Stimulated activated CD4-positive, alpha-beta T cell treated with anti-CD3 and anti-CD28 coated beads, Interleukin-4, amount 100 ng/mL, for 24 hours (primary cell): Measurements from ENCODE around the gene LRRN2.
"Not testable (repeated sequence)": the region's sequence is repeated elsewhere in the genome, so short reads cannot be mapped to it uniquely, and the experiment has no call there.

Source experiments
- DNase-seq: peaks from one replicate; pipeline ENCODE4 v3.0.0-alpha.2; 2020

The LRRN2 gene

DNA sequence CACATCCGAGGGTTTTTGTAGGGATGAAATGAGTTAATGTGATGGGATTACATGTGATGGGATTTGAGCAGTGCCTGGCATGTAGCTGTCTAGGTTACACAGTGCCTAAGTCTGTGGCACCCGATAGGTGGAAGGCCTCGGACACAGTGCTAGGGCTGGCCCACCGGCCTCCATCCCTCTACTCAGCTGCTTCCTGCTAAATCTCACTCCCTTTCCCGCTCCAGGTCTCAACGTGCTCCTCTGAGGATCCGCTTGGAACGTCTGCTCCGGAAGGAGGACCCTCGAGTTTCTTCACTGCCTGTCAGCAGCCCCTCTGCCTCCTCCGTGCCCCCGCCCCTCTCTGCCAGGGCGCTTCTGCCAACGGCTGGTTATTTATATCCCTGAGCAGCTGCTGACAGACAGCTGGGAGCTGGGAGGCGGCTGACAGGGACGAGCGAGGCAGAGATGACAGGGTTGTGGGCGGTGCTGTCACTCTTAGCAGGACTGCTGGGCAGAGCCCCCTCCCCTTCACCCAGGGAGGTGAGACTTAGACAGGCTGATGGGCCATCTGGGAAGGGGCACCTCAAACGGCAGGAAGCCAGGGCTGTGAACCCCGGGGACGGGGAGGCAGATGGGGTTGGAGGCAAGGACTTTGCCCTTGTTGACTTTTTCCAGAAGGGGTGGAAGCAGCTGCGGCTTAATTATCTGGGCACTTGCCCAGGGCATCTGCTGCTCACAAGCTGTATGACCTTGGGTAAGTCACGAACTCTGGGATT lies 26.6 kb upstream of the LRRN2 start:
- no peak for DNase-seq

DNA sequence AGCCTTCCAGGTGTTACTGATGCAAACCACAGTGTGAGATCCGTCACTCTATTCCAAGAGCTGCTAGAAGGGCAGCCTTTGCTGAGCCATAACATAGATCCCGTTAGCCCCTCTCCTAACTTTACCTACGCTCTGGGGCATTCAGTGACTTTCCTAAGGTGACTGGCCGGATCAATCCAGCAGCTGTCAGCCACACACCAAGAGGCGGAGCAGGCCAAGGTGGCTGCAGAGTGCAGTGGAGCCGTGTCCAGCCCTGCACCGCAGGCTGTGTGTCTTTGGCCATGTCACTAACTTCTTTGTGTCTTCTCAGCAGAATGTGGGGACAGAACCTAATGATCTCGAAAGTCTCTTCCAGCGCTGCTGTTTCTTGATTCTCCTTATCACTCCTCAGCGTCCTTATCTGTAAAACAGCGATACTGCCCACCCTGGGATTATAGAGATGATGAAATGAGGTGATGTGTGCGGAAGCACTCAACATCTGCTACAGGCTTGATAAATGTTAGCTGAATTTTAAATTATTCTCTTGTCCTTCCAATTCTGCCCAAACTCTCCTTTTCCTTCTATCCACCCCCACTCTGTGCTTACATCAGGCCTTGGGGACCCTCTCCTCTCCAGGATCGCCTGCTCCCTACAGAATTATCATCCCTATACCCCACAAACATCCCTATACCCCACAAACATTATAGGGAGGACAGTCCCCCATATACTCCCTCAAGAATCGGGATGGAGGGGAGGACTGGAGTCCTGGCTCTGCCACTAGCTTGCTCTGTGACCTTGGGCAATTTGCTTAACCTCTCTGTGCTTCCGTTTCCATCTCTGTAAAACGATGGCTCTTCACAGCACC lies 25.8 kb upstream of the LRRN2 start:
- no peak for DNase-seq

DNA sequence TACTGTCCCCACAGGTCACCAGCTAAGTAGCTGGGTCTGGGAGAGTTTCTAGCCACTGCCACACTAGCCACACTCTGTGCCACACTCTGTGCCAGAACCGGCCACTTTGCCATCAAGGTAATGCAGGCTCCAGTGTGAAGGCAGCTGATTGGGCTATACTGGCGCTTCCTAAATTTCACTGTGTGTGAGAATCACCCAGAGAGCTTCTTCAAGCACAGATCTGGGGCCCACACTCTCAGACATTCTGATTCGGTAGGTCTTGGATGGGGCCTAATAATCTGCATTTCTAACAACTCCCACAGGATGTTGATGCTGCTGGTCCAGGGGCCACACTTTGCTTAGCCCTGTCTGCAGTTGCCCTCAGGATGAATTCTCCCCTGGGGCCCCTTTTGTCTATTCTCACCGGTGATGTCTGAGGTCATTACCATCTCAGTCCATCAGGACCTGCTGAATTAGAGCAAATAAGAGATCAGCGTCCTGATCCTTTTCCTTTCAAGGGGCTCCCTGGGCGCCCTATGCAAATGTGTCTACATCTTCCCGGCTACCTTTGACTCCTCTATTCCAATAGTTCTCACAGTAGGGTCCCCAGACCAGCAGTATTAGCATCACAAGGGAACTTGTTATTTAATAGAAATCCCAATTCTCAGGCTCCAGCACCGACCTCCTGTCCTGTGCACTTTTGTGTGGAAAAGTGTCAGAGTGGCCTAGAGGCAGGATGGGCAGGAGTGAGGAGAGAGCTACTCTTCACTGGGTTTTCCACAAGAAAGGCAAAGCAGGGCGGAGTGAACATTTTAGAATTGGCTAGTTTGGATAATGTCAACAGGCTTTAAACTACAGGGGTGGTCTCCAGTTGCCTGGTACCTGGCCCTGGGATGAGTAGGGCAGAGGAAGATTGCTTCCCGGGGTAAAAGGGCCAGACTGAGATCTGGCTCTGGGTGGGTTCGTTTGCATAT lies 24.7 kb upstream of the LRRN2 start:
- no peak for DNase-seq

DNA sequence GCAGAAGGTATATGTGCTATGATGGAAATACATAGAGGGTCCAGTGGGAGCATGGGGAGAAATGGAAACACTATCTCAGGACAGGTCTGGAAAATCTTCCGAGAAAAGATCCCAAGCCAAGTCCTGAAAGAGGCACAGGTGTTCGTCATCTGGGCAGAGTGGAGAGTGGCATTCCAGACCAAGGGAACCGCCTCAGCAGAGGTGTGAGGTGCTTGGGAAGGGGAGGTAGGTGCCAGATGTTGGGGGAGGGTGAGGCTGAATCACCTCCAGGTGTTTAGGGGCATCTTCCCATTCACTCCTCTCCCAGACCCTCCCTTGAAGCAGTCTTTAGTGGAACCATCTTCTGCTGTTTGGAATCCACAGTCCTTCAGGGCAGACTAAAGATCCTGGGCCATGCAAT lies 23.5 kb upstream of the LRRN2 start:
- DNase-seq: no peak

DNA sequence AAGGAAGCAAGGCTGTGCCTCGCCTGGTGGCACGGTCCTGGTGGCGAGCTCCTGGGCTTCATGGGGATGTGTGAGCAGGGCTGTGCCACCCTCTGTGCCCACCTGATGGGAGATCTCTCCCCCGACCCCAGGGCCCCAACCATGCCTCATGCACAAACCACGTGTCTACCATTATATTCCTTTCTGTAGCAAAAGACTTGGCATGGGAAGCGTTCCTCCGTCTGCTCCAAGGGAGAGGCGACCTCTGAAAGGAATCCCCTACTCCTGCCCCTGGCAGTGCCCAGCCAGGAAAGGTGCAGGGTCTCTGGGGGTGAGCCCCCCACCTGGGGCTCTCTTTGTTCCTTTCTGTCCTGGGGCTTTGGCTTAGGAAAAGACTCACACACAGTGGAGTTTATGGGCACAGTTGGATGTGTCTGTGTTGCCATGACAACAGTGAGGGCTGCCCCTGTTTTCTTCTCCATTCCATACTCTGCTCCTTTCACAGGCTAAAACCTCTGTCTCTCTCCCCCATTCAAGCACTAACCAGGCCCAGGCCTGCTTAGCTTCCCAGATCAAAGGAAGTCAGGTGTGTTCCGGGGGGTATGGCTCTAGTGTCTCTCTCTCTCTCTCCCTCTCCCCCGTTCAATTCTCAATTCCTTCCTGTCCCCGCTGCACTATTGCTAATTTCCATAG lies 21.4 kb upstream of the LRRN2 start:
- no peak for DNase-seq

DNA sequence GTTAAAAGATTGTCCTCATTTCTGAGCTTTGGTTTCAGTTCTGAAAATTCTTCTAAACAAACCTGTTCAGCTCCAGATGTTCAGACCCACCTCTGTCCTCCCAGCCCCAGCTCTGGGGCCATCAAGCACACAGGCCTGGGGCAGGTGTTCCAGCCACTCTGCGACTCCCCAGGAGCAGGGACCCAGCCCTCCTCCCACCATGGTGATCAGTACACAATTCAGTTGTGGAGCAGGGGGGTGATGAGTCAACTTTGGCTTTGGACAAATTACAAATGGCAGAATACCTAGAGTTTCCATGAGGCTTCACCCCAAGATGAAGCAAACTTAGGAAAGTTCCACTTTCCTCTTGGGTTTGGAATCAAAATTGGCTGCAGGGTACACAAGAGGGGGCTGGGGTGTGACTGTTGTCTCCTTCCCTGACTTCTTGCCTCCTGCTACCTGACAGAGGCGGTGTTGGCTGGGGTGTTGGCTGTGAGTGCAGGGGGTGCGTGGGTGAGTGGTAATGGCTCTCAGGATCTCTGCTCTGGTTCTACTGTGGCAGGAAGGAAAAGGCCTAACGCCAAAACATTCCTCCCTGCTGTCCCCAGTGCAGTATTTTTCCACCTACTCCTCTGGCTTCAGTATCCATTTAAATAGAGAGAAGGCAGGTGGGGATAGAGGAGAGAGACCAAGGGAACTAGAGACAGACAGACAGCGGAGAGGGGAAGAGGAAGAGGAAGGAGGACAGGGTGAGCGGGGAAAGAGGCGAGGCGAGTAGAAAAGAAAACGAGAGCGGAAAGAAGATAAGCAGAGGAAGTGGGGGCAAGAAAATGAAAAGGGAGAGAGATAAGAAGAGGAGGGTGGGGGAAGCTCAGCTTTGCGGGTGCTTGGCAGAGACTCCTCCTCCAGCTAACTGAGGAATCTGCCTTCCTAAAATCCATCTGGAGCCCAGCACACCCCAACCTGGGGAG lies 20.6 kb upstream of the LRRN2 start:
- no peak for DNase-seq

DNA sequence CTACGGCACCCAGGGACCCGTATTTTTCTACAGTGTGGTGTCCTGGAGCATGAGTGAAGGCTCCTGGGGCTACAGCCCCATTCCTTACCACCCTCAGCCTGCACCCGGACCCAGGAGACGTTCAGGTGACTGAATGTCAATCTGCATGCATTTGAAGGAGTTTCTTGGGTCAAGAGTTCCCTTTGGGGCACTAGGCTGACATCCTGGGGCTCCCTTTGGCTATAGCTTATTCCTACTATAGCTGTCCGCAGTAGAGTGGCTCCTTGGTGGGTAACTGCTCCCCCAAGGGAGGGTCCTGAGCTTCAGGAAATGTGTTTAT lies 19.9 kb upstream of the LRRN2 start:
- DNase-seq: no peak

DNA sequence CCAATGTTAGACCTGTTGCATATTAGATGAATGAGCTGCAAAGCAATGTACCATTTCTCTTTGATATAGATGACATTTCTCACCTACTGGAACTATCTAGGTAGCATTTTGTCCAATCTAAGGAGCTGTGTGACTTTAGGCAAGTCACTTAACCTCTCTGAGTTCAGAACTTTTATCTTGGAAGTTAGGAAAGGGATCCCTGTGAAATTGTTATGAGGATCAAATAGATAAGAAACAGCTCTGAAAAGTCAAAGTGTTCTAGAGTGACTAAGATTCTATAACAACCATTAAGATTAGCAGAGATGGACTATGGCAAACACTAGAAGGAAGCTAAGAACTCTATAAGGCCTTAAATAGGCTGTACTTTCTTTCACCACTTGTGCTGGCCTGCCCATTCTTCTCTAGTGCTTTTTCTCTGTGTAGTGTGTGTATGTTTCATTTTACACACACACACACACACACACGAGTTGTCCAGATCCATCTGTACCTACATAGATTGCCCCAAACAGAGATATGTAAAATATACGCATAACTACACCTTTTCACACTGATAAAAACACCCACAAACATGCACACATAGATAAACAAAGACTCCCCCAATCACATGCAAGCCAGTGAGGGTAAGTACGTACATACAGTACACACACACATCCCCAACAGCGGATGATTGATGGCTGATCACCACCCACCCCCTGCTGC lies 19.4 kb upstream of the LRRN2 start:
- no peak for DNase-seq

DNA sequence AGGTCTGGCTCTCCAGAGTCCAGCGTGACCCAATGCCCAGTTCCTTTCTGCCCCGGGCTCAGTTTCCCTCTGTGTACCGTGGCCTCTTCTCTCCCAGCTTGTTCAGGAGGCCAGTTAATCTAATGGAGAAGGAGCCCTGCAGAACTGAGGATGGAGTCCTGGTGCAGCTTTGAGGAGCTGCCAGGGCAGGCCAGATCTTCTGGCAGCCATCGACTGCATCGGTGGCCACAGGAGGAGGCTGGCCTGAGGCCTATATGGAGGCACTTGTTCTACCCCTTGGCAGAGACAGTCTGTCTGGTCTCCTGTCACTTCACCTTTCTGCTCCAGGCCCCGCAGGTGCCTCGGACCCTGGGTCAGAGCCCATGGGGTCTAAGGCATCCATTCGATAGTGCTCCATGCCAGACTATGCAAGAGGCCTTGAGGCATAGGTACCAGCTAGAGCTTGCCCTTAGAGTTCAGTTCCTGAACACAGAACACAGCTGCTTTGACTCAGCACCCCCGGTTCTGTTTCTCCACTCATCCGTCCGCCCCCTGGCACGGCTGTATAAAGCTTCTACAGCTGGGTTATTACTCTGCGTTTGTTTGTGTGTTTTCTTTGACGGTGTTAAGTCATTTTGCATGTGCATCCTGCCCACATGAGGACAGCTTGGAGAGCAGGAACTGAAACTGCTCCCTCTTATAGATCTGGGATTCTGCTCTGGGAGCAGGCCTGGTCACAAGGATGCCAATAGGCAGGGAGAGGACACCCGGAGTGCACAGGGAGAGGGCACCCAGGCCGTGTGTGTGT lies 18.5 kb upstream of the LRRN2 start:
- DNase-seq: no peak

DNA sequence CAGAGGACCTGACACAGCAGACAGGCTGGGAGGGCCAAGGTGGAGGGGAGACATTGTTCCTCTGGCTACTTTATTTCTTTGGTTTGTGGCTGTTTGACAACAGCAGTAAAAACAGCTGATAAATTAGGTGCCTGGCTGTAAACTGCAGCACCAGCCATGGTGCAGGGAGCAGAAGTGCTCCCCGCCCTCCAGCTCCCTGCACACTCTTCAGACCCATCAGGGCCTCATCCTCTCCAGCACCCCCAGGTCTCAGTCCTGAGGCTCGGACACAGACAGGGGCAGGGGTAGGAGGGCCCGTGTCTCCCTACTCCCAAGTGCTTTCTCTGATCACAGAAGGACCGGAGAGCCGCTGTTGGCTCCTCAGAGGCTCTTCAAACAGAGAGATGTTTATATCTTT lies 17.7 kb upstream of the LRRN2 start:
- no peak for DNase-seq

DNA sequence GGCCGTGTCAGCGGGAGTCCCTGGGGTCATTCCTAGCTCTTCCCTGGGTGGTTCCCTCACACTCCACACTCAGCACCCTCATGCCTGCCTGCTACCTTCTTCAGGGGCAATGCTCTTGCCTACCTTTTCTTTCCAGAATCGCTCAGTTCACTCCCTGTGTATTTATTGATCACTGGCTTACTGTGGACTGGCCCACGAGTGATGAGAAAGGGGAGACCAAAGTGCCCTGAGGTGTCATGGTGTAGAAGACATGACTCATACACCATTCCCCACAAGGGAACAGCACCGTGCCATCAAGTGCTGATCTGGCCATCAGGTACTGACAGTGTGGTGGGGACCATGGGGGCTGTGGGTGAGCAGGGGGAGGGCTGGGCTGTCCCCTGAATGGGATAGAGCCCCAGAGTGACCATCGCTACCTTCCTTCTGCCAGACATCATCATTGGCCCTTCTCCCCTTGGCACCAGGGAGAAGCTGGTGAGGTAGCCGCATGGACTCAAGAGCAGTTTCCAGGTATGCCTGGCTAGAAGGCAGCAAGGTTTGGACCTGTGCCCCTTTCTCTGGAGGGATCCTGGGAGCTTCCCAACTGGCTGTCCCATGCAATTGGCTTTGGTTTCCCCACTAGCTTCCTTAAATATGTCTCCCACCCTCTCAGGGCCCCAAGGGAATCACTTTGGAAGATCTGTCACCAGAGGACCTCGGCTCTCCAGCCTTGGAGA lies 17.2 kb upstream of the LRRN2 start:
- no peak for DNase-seq

DNA sequence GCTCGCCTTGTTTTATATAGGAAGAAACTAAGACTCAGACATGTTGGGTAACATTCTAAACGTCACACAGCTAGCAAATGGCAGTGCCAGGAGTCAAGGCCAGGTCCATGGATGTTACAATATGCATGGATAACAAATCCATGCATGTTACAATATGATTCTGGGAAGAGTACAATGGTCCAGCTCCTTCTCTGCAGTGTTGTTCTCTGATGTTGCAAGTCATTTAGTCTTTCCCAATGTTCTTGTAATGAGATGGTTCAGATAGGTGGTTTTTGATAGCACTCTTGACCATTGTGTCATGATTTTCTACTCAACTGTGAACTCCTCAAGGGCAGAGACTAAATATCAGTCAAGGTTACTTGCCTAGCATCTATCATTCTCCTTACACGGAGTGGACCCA lies 15.7 kb upstream of the LRRN2 start:
- no peak for DNase-seq

DNA sequence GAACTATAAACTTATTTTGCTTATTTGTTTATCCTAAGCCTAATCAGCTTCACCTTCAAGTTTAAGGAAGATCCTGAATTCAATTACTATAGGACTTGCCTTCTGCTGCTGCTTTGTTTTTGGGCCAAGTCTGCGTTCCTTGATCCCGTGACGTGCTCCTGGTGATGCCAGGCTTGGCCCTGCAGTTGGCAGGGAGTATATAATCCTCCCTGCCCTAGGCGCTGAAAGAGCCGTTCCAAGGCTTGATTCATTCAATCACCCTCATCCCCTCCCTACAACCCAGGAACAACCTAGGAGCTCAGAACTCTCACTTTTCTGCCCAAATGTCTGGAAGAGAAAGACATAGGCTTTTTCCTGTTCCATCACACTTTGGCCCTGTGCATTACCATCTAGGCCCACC lies 12.4 kb upstream of the LRRN2 start:
- no peak for DNase-seq

DNA sequence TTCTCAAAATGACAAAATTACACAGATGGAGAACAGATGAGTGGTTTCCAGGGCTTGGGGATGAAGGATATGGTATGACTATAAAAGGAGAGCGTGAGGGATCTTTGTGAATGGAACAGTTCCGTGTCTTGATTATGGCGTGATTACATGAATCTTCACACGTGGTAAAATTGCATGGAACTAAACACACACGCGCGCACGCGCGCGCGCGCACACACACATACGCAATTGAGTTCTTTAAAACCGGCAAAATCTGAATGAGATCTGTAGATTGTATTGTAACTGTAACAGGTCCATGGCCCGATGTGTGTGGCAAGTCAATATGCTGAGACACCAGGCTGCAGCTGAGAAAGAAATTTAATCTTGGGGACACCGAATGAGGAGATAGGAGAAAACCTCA lies 11.1 kb upstream of the LRRN2 start:
- DNase-seq: no peak

DNA sequence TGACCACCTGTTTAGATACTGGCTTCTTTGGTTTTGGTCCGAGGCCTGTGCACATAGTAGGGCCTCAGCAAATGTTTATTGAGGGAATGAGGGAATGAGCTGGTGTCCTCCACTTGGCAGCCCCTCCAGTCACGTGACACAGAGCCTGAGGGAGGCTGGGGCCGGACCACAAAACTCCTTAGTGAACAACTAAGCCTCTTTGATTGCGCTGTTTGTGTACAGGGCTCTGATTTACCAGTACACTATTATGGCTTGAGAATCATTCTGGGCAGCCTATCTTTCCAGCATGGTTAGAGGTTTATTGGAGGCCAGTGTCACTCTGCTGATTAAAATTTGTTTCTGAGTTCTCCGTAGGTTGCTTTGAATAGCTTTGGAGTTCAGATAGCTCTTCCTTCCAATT lies 10.2 kb upstream of the LRRN2 start:
- DNase-seq: no peak

DNA sequence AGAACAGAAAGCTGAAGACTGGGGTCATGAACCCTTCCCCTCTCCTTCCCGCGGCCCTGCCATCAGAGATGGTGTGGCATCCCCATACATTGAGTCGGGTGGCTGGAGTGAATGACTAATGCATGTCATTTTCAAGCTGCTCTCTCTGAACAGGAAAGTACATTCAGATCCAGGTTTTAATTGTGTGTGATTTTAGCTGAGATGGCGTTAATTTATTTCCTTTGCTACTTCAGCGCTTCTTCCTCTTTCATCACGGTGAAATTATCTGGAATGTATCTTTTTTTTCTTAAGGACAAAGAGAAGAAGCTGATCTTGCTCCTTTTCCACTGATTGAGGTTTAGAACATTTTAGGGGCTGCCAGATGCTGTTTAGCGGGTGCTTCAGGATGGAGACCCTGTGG lies 8.6 kb upstream of the LRRN2 start:
- DNase-seq: no peak

DNA sequence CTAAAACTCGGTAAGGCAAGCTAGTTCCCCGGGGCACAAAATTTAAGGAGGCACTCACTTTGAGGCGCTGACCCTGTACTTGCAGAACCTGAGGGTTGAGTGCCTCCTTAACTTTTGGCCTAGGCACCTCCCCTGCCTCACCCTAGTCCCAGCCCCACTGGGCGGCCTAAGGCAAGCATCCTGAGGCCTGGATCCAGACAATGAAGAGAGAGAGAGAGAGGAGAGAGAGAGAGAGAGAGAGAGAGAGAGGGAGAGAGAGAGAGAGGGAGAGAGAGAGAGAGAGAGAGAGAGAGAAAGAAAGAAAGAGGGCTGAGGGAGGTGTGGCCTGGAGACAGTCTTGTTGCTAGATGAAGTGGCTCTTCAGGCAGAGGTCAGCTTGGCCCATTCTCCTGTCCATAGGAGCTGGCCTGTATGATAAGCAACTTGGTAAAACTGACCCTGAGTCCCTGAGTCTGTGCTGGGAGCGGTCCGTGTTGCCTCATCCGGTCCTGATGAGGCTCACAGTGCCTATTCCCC lies 7.4 kb upstream of the LRRN2 start:
- no peak for DNase-seq

DNA sequence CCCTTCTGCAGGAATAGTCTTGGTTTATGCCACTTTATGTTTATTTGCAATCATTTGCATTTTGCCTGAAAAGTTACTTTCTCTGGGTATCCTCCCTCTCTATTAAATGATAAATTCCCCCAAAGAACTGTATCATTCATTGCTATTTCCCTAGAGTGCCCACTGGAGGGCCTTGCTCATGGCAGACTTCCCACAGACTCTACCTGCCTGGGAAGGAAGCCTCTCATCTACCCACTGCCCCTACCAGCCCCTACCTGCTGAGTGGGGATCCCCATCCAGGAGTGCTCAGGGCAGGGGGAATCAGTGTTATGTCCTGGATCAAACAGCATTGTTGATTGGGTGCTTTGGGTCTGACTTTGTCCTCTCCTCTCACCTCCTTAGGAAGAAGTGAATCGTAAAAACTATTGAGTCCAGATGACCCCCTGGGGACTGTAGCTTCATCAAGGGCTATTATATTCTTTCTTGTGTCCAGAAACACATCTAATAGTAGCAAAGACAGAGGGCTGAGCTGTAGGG lies 6.8 kb upstream of the LRRN2 start:
- no peak for DNase-seq

DNA sequence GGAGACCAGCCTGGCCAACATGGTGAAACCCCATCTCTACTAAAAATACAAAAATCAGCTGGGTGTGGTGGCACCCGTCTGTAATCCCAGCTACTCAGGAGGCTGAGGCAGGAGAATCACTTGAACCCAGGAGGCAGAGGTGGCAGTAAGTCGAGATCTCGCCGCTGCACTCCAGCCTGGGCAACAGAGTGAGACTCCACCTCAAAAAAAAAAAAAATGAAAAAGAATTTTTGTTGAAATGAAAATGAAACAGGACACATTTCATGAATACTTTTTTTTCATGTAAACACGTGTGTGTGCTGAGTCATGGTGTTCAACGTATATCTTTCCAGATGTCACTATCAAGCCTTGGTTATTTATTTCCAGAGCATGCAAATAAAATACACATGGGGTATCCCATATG lies 5.8 kb upstream of the LRRN2 start:
- not testable (repeated sequence) for DNase-seq
